GM23338 (cell line): Measurements from ENCODE around the gene S100A3. TPM values are rescaled to one million over a fixed set of nuclear protein-coding genes. Genes with fewer than 3 reads are reported as not detected.

Source experiments
- CTCF ChIP-seq, 2 experiments: fragments of 200-600 bp in 1 of 2; sonication (generic) in 1 of 2; conservative IDR thresholded peaks; 2 replicates each; pipeline versions ENCODE4 v1.5.1 to v1.6.1; 2016 to 2017; ENCODE audit warnings: antibody characterized with exemption in 2 of 2, low read depth in 2 of 2, mild to moderate bottlenecking in 2 of 2, moderate library complexity in 1 of 2
- EZH2 ChIP-seq: fragments of 200-600 bp; sonication (generic); IDR thresholded peaks from one replicate; pipeline ENCODE4 v1.8.0; 2017; ENCODE audit warnings: antibody characterized with exemption, mild to moderate bottlenecking, low read depth; ENCODE audit not compliant: unreplicated experiment
- STAT1 ChIP-seq: IDR thresholded peaks from one replicate; pipeline ENCODE4 v1.6.1; 2016; ENCODE audit warnings: antibody characterized with exemption; ENCODE audit not compliant: unreplicated experiment
- ZNF331 ChIP-seq: fragments of 250-450 bp; sonication (Bioruptor Pico); IDR thresholded peaks from 2 replicates; pipeline ENCODE4 v1.5.0; 2020; ENCODE audit warnings: low read depth, mild to moderate bottlenecking, moderate library complexity
- ZNF462 ChIP-seq: fragments of 250-450 bp; sonication (Bioruptor Pico); IDR thresholded peaks from 2 replicates; pipeline ENCODE4 v1.5.0; 2020; ENCODE audit warnings: mild to moderate bottlenecking, moderate library complexity
- polyA plus RNA-seq: library from polyadenylated mRNA; unstranded; fragments of >200 nt; fragmentation: Nextera tagmentation; extraction: Ambion mirVana; gene quantifications from 2 replicates; pipeline ENCODE4 v1.2.1, GENCODE V29; 2016
- total RNA-seq: library from RNA; depleted of rRNA; stranded (reverse); fragments of >200 nt; shearing (Covaris generic); gene quantifications from 2 replicates; pipeline ENCODE4 v1.2.3, GENCODE V29; 2014

The S100A3 gene
- total and polyA plus RNA-seq, 2 experiments from 2014 or later = not detected

GRCh38 chr1:153567621-153568366 is 18.7 kb upstream of the S100A3 start (continued):
- TF ChIP-seq ZNF462 (CRISPR knock-in tag) (no peak), STAT1 (no peak), ZNF331 (CRISPR knock-in tag) (no peak), EZH2 (no peak), CTCF (conservative IDR thresholded peaks at IDR 0.05; ENCODE audit: low read depth in 2 of 2) (no peak)
